Activated CD8-positive, alpha-beta memory T cell treated with anti-CD3 and anti-CD28 coated beads, Interleukin-2, amount 50 U/mL, for 24 hours (primary cell): ENCODE measurements around the gene ANKRD17.
A peak's percentile ranks its signal among the peaks of the same experiment; 100 is the strongest.
"Not testable (repeated sequence)": the region's sequence is repeated elsewhere in the genome, so short reads cannot be mapped to it uniquely, and the experiment has no call there.

ENCODE experiments used
- DNase-seq: peaks from one replicate; pipeline ENCODE4 v3.0.0-alpha.2; 2020; ENCODE audit errors: extremely low read depth

Gene ANKRD17, protein sequence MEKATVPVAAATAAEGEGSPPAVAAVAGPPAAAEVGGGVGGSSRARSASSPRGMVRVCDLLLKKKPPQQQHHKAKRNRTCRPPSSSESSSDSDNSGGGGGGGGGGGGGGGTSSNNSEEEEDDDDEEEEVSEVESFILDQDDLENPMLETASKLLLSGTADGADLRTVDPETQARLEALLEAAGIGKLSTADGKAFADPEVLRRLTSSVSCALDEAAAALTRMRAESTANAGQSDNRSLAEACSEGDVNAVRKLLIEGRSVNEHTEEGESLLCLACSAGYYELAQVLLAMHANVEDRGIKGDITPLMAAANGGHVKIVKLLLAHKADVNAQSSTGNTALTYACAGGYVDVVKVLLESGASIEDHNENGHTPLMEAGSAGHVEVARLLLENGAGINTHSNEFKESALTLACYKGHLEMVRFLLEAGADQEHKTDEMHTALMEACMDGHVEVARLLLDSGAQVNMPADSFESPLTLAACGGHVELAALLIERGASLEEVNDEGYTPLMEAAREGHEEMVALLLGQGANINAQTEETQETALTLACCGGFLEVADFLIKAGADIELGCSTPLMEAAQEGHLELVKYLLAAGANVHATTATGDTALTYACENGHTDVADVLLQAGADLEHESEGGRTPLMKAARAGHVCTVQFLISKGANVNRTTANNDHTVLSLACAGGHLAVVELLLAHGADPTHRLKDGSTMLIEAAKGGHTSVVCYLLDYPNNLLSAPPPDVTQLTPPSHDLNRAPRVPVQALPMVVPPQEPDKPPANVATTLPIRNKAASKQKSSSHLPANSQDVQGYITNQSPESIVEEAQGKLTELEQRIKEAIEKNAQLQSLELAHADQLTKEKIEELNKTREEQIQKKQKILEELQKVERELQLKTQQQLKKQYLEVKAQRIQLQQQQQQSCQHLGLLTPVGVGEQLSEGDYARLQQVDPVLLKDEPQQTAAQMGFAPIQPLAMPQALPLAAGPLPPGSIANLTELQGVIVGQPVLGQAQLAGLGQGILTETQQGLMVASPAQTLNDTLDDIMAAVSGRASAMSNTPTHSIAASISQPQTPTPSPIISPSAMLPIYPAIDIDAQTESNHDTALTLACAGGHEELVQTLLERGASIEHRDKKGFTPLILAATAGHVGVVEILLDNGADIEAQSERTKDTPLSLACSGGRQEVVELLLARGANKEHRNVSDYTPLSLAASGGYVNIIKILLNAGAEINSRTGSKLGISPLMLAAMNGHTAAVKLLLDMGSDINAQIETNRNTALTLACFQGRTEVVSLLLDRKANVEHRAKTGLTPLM (N-terminal part only)

DNA sequence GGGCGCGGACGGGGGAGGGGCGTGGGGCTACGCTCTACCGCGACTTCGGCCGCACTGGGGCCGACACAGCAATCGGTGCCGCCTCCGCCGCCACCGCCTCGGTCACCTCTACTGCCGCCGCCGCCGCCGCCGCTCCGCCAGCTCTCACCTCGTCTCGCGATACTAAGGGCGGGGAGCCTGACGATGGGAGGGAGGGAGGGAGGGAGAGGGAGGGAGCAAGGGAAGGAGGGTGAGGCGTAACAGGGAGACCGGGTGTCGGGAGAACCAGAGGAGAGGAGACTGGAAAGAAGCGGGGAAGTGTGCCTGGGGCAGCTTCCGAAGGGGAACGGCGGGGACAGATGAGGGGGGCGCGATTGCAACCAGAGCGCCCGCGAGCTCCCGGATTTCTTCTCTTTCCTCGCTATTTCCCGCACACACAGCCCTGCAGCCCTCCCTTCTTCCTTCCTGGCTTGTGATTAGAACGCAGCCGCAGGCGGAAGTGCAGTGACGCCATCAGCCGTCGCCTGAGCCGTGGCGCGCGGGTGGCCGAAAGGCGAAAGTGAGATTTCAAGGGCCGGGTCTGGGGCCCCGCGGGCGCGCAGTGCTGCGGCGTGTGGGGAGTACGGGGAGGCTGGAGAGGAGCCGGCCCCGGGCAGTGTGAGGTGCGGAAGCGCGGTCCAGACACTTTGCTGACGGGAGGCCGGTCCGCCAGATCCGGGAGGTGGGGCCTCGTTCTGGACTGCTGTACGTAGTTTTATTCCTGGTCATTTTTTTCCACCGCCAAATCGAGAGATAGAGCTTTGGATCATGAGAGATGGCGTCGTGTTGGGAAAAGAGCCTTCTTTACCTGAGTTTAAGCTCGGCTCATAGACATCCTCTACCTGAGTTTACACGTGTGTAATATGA is at the start of gene ANKRD17:
Gene ANKRD17, minus strand, starts transcription at position 113 of the 885 bp plus-strand sequence. CDS start 130 bp downstream, outside the sequence.
- DNase-seq = peak; percentile 76

DNA sequence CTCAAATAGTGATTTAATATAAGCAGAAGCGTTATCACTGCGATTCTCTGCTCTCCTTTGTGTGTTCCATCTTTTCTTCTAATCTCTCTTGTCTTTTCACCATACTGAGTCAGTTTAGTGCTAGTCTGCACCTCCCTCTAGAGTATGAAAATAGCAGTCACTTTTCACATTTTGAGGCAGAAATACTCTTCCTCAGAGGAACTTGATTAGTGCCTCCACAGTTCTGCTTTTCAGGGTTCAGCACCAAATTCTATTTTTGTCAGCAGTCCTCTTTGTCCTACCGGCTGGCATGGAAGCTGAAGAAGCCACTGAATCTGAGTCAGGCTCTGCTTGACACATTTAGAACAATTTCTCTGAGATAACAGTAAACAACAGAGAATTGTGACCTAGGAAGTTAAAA is 49.7 kb upstream of the ANKRD17 start:
- no peak for DNase-seq

DNA sequence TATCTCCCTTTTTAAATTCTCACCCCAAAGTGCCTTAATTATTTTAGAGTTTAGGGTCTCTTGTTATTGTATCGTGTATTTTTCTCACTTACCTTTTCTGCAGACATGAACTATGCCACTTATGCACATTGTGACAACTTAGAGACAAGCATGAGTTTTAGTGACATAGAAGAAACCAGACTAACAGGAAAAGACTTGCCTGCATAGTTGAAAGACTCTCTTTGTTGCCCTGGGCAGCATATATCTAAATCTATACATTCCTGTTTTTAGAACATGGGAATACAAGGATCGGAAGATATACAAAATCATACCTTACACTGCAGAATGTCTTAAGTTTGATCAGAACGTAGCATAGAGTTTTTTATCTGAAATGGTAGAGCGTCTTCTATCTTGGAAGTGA is 45.1 kb upstream of the ANKRD17 start:
- DNase-seq = no peak

DNA sequence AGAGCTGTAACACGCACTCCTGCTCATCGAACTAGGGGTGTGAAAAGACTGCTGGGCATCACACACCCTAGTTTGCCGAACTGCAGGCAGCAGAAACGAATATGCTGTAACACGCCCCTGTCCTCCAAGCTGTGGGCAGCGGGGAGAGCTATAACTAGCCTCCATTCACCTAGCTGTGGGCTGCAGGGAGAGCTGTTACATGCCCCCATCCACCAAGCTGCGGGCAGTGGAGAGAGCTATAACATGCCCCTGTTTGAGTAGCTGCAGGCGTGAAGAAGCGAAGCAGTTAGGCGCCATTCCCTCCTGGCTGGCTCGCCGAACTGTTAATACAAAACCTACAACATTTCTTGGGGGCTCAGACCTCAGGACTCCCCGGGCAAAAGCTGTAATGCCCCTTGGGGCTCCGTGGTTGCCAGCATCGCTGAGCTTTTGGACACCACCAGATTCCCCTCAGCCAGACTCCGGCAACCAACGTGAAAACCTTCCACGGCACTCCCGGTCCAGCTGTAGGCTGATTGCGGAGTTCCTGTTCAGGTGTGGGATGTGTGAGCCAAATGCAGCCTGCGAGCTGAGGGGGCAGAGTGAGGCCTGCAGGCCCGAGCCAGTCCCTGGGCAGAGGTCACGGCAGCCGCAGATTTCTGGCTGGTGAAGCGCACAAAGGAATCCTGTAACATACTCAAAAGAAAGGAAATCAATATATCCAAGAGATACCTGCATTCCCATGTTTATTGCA is 41.1 kb upstream of the ANKRD17 start:
- no peak for DNase-seq

DNA sequence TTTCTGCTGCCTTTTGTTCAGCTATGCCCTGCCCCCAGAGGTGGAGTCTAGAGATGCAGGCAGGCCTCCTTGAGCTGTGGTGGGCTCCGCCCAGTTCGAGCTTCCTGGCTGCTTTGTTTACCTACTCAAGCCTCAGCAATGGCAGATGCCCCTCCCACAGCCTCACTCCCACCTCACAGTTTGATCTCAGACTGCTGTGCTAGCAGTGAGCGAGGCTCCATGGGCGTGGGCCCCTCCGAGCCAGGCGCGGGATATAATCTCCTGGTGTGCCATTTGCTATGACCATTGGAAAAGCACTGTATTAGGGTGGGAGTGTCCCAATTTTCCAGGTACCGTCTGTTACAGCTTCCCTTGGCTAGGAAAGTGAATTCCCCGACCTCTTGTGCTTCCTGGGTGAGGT is 34.1 kb upstream of the ANKRD17 start:
- DNase-seq = not testable (repeated sequence)

DNA sequence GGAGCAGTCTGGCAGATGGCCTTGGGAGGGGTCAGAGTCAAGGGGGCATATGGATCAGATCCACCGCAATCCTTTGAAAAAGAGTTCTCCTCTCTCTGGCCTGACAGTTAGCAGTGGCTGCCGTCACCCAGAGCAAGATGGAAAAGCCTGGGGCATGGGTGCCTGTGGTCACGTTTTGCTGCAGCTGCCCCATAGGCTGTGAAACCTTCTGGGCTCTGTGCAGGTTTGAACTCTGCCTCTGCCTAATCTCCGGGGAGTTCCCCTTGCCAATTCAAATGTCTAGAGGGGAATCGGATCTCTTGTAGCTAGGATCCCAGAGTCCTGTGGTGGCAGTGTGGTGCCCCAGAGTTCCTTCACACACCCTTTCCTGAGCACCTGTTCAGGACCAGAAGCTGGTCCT is 23.4 kb upstream of the ANKRD17 start:
- DNase-seq = no peak

DNA sequence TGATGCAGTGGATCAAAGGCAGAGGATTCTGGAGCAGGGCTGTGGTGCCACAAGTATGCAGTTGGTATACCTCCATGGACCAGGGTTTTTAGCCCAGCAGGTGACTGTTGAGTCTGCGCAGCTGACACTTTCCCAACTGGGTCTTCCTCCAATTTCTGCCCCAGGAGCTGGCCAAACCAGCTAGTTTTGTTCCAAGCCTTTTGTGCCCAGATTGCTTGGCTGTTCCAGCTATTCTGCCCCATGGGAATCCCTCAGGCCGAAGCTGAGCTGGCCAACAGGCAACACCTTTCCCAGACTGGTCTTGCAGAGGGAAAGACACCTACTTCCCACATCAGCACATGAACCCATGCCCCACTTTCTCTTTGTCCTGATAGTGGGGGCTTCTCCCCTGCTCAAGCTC is 22.8 kb upstream of the ANKRD17 start:
- DNase-seq = no peak

DNA sequence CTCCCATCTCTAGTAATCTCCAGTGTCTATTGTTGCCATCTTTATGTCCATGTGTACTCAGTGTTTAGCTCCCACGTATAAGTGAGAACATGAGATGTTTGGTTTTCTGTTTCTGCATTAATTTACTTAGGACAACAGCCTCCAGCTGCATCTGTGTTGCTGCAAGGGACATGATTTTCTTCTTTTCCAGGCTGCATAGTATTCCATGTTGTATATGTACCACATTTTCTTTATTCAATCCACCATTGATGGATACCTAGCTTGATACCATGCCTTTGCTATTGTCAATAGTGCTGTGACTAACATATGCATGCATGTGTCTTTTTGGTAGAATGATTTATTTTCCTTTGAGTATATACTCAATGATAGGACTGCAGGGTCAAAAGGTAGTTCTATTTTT is 18.6 kb upstream of the ANKRD17 start:
- no peak for DNase-seq

DNA sequence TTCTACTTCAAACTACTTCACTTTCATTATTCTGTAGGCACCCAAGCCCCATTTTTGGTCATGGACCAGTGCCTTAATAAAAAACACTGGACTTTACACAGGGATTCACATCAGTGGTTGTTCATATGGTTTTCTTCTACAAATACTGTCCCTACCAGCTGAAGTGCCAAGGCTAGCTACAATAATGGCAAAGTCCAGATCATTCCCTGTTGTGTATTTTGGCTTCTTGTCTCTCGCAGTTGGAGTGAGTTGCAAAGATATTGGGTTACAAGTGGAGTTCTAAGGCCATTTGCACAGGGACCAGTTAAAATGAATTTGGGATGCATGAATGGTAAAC is 16.7 kb upstream of the ANKRD17 start:
- DNase-seq = no peak

DNA sequence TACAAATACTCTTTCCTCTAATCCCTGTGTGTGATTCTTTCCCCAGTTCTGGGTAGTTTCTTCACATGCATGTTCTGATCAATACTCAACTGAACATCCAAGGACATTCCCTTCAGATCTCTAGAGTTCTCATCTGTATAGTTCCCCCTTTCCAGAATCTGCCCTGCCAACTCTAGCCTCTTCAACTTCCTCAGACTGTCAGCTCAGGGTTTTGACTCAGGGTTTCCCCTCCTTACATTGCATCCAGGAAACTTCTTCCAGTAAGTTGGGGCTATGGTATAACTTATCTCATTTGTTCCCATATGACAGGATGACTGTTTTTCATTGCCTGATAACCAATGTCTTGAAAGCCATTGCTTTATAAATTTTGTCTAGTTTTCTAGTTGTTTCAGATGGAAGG is 14.2 kb upstream of the ANKRD17 start:
- DNase-seq = no peak

DNA sequence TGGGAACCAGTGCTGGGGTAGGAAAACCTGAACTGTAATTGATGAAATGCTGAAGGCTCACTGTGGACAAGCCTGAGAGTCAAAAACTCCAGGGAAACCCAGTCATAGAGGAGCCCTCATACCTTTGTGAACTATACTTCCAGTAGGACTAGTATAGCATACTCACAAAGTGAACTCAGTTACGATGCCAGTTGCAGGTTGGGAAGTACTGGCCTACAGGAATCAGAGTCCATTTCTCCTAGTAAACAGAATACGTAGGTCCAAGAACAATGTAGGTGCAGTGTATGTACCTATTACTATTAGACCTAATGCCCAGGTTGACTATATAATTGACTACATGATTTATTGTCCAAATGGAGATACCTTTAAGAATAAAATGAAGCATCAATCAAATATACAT is 8.5 kb upstream of the ANKRD17 start:
- no peak for DNase-seq

DNA sequence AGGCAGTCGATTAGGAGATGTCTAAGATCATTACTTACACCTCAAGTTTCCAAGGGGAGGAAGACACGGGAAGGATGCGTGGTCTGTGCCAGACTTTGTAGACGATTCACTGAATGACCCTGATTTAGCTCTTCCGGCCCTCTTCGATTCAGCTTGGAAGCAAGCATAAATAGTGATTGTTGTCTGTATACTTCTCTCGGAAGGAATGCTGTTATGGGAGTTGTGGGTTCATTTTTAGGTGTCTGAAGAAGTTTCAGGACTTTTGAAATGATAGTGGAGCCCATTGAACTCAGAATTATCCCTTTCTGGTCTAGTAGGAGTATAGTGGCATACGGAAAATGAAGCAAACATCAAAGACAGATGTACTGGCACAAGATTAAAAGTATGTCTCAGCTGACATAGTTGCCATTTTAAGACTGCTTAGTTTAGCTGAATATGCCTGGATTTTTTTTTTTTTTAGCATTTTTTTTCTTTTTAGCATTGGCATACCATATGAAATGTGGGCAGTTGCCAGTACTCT is 1.0 kb upstream of the ANKRD17 start:
- no peak for DNase-seq

DNA sequence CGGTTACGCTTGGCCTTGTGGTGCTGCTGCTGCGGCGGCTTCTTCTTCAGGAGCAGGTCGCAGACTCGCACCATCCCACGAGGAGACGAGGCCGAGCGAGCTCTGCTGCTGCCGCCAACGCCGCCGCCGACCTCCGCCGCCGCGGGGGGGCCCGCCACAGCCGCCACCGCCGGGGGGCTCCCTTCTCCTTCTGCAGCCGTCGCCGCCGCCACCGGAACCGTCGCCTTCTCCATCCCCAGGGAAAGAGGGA is 237 bp downstream of the ANKRD17 start:
- DNase-seq = no peak

DNA sequence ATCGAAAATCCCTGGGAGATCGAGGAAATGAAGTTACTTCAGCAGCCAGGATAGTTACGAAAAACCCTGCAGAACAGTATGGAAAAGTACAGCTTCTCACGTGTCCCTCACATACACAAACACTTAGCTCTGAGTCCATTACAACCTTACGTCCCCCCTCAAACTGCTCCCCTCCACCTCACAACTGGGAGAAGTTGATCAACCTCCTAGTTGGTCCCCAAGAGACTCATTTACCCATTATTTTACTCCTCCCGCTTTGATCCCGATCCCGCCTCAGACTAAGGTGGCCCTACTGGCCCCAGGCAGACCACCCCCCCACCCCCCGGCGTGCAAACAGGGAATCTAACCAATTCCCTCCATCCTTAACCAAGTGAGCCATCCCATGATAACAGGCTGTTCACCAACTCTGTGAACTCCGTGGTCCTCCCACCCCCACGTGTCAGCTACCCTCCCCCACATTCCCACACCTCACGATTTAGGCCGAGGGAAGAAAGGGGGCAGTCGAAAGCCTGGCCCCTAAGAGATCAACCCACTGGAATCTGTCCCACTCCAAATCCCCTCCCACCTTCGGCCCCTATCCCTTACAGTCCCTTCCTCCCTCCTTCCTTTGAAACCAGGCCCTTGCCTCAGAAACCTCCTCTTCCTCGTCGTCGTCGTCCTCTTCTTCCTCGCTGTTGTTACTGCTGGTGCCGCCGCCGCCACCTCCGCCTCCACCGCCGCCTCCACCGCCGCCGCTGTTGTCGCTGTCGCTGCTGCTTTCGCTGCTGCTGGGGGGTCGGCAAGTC is 755 bp downstream of the ANKRD17 start:
- no peak for DNase-seq

DNA sequence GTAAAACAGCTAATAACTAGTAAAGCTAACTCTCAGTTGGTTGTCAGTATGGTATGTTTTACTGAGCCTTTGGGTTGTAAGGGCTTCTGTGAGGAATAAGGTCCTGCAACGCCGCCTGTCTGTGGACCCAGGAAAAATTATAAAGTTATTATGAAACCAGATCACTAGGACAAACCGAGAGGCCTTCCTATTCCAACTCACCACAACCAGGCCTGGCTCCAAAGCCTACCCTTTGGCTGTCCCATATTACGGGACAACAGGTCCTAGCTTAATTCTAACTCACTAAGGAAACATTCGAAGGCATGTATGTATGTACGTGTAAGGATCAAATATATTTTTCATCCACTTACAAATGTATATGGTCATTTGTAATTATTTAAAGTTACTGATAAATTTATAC is 1.4 kb downstream of the ANKRD17 start:
- DNase-seq = no peak

DNA sequence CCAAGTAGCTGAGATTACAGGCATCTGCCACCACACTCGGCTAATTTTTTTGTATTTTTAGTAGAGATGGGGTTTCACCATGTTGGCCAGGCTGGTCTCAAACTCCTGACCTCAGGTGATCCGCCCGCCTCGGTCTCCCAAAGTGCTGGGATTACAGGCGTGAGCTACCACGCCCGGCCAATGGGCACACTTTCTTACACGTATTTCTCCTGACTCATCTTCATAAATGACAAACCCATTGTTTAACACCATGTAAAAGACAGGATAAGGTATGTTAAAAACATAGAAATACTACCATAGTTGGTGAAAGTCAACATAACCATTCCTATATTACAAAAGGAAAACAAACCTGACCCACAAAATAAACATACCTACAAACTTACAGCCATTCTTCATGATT is 2.8 kb downstream of the ANKRD17 start:
- DNase-seq = not testable (repeated sequence)

DNA sequence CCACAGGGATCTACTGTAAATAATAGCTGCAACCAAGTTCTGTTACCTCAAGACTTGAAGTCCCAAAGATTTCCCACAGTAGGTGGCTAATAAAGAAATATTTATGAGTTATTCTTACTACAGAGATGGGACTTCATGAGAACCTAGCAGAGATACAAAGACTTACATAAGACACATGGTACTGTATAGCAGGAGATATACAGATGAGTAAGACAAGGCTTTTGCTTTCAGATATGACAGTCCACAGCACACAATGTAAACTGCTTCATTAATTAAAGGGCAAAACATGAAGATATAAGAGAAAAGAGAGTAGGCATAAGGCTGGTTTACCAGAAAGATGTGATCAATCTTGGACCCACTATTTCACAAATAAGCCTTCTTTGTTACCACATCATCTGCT is 6.6 kb downstream of the ANKRD17 start:
- no peak for DNase-seq

DNA sequence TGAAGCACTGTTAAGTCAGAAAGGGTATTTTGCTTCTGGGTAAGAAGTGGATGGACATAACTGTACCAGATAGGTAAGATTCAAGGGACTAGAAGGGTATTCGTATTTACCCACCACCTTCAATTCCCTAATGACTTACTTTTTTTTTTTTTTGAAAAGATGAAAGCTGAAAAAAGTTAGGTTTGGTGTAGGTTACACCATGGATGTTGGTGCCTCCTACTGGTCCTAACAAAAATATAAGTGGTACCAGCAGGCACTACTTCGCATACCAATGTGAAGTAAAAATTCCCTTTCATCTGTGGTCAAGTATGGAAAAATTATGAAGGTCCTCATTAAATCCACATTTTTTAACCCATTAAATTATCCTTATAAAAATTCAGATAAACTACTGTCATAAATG is 7.2 kb downstream of the ANKRD17 start:
- no peak for DNase-seq

DNA sequence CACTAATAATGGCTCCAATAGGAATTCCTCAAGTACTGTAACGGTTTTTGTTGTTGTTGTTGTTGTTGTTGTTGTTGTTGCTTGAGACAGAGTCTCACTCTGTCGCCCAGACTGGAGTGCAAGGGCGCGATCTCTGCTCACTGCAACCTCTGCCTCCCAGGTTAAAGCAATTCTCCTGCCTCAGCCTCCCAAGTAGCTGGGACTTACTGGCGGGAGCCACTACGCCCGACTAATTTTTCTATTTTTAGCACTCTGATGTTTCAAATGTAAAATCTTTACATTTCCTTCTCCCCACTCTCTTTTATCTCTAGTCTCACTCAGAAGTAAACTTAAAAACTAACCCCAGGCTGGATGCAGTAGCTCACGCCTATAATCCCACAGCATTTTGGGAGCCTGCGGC is 8.0 kb downstream of the ANKRD17 start:
- no peak for DNase-seq

DNA sequence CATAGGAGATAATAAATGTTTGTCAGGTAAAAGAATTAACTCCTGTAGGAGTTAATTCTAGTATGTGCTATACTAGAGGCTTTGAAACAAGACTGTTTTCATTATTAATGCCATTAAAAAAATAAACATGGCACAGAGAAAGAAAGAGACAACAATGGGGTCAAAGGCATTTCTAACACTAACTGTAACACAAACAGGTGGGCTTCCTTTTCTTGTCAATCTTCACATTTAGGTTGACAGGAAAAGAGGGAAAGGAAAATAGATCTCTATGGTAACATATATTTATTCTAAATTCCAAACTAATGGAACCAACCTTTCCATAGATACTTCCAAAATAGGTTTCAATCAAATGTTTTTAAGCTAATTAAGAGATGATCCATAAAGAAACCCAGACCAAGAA is 9.8 kb downstream of the ANKRD17 start:
- no peak for DNase-seq
